NCI-H1105 (cell line): ENCODE measurements around the gene CCND1.

Experiments used
- DNase-seq: peaks from one replicate; lab custom pipeline; 2025; lab: John Stamatoyannopoulos, UW

Gene CCND1

DNA sequence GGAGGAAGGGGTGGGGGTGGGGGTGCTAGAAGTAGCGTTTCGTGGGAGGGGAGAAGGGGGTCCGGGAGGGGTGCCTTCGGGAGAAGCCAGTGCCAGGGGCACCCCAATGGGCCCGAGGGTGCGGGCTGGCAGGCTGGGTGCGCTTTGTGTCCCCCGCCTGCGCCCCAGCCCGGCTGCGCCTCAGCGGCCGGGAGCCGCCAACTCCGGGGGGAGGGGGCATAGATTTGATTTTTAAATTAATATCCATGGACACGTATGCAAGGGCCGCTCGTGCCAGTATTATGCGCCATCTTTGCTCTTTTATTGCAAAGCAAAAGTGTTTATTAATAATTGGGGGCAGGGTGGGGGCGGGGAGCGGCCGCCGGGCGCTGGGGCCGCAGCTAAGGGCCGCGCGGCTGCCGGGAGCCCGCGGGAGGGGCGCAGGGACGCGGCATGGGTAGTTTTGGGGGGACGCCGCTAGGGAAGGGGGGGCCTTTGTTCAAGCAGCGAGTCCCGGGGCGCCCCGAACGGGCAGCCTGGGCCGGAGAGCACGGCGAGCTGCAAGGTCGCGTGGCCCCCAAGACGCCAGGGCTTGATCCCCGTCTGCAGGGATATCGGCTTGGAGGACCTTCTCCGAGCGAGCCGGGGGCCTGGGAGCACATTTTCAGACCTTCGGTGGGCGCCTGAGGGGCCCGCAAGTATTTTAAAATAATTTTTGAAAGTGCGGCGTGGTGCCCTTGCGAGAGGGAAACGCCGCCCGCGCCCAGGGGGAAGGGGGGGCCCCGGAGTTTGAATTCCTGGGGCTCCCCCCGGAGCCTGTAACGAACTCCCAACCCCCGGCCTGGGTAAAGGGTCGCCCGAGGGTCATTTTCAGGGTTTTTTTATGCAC lies 959 bp downstream of the CCND1 start:
- DNase-seq = no peak

DNA sequence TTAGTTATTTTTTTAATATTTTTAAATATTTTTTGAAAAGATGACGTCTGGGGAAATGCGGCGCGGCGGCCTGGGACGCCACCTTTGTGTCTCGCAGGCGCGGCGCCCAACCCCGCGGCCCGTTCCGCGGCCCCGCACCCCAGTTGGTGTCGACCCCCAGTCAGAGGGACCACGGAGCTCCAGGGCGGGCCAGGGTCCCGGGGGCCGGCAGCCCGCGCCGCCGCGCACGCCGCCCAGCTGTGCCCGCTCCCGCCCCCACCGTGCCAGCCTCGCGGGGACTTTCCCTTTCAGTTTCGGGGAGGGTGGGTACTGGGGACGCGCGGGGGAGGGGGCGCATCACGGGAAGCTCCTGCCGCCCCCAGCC lies 1.6 kb downstream of the CCND1 start:
- no peak for DNase-seq

DNA sequence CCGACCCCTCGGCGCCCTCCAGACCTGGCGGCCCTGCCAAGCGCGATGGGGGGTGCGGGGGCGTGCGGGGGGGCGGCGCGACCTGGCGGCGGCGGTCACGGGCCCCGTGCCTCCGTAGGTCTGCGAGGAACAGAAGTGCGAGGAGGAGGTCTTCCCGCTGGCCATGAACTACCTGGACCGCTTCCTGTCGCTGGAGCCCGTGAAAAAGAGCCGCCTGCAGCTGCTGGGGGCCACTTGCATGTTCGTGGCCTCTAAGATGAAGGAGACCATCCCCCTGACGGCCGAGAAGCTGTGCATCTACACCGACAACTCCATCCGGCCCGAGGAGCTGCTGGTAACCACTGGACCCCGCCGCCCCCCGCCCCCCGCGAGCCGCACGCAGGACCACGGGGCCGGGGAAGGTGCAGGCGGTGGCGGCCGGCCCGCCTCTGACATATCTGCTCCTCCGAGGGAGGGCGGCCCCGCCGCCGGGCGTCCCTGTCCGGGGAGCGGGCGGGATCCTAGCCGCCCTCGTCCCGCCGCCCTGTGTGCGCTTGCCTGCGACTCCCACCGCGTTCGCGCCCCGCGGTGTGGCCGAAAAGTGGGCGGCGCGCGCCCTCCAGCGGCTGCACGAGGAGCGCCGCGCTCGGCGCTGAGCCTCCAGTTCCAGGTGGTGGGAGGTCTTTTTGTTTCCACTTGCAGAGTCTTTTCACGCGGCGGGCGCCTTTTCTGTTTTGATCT lies 2.1 kb downstream of the CCND1 start:
- DNase-seq = peak; percentile 68

DNA sequence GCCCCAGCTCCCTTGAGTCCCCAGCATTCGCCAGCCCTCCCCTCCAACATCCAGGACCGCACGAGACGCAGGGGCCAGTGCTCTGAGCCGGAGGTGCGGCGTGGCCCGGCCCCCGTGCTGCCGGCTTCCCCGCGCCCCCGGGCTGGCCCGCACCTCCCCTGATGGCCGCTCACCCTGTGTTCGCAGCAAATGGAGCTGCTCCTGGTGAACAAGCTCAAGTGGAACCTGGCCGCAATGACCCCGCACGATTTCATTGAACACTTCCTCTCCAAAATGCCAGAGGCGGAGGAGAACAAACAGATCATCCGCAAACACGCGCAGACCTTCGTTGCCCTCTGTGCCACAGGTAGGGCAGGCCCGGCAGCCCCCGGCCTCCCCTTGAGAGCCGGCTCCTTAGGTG lies 2.7 kb downstream of the CCND1 start:
- no peak for DNase-seq

DNA sequence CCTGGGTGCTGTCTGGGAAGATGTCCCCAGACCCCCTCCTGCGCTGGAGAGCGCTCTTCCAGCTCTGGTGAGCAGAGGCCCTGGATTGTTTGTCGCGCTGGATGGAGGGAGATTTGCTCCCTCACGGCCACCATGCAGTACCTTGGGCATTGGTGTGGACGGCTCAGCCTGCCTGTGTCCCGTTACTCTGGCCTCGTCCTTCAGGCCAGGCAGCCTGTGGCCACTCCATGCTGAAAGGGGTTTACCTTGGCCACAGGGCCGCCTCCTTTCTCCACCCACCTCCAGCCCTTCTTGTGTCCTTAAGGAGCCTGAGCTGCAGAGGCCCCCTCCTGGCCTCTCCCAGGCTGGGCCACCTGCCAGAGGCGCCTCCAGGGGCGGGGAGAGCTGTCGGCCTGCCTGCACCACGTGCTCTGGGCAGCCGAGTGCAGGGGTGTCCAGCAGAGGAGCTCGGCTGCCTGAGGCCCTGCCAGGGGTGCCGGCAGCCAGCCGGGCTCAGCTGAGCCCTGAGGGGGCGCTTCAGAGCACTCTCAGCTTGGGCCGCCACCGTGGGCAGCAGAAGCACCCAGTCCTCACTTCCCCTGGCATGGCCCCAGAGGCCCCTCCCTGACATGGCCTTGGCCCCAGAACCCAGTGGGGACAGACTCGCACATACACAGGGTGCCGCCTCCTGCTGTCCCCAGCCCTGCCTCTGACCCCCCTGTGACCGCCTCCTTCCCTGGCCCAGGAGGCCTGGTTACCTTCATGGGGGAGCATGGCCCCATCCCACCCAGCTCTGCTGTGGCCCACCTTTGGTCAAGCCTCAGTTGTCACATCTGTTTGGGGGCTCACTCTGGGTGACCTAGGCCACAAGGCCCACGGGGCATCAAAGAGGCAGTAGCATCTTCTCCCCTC lies 3.4 kb downstream of the CCND1 start:
- DNase-seq = no peak

DNA sequence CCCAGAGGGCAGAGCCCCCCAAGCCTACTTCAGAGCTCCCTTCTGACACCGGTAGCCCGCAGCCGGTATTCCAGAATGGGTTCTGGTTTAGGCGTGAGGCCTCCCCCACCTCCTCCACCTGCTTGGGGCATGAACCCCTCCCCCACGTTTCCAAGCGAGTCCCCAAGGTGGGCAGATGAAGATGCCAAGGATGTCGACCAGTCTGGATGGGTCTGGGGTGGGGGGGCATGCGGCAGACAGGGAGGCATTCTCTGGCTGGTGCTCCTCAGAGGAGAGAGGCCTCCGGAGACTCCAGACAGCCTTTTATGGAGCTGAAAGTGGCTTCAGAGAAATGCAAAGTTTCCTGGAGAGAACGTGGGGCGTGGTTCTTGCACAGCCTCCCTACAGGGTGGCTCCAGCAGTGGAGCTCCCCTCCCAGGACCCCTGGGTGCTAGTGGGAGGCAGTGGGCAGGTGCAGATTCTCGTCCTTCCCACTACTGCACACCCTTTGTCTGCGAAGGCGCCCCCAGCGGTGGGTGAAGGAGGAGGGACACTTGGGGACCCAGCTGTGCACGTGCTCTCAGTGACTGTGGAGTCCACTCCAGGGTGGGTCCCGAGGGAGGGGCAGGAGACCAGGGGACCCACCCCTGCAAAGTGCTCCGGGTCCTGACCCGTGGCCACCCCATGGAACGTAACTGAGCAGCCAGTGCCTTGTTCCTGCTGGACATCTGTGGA lies 4.2 kb downstream of the CCND1 start:
- DNase-seq = no peak

DNA sequence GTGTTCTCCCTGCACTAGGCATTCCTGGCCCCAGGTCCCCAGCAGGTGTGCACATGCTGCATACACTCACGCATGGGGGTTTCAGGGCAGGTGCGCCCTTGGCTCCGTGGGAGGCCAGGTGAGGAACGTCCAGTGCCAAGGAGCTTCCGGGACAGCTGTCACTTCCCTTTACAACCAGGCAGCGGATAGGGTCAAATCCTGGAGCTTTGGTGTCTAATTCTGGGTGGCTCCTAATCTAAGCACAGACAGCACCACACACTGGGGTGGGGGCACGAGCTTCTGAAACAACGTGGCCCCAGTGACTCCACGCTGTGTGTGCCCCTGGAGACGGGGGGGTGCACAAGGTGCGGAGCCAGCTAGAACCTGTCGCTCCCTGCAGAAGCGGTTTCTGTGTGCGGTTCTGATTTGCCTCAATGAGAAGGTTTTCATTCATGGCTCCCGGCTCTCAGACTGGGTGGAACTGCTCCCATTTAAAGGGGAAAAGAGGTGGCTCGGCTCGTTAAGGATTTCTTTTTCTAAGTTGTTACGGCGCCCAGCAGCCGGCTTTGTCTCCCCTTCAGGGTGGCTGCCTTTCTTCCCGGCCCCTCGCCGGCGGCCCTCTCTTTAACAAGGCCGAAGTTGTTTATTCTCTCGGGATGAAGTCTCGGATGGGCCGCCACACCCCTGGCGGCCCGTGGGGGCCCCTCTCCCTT lies 5.0 kb downstream of the CCND1 start:
- DNase-seq = peak; percentile 25

DNA sequence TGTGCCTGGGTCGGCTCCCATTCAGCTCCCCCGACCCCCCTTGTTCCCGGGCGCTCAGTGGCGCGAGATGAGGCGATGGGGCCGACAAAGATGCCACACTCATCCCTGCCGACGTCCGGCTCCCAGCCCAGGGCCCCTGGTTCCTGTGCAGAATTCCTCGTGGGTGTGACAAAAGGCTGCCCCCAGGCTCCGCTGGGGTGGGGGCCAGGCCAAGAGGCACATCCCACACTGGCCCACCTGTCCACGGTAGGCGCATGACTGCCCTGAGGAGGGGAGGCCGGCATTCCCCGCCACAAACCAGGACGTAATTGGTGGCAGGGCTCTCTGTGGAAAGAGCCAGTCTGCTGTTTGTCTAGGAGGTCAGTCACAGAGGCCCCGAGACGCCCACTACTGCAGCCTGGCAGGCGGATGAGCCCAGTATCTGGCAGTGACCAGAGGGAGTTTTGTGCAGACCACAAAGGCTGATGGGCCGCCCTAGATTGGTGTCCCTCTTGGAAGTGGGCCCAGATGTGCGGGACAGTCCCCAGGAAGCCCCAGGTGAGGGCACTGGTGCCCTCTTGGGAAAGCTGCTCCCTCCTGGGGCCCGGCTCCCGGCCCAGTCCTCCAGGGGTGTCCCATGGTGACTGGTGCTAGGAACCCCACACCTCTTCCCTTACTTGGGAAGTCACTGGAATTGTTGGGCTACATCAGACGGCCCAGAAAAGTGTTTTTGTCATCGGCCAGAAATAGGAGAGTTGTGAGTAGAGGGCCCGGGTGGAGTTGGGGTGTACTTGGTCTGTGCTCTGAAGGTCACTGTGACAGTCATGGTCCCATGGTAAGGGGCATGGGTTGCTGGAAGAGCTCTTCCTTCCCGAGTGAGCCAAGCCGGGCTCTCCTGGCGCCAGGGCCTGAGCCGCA lies 5.8 kb downstream of the CCND1 start:
- DNase-seq = no peak

DNA sequence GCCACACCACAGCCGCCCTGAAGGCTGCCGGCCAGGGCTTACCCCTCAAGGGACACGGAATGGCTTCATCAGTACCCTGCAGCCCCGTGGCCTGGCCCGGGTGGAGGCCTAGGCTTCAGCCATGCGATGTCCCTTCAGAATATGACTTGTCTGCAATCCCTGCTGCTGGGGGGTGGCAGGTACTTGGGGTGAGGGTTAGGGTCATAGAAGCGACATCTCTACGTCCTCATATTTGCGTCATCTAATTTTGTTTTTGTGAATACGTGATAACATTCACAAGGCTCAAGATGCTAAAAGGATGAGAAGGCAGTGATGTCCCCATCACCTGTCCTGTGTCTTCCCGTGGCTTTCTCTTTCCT lies 6.4 kb downstream of the CCND1 start:
- no peak for DNase-seq

DNA sequence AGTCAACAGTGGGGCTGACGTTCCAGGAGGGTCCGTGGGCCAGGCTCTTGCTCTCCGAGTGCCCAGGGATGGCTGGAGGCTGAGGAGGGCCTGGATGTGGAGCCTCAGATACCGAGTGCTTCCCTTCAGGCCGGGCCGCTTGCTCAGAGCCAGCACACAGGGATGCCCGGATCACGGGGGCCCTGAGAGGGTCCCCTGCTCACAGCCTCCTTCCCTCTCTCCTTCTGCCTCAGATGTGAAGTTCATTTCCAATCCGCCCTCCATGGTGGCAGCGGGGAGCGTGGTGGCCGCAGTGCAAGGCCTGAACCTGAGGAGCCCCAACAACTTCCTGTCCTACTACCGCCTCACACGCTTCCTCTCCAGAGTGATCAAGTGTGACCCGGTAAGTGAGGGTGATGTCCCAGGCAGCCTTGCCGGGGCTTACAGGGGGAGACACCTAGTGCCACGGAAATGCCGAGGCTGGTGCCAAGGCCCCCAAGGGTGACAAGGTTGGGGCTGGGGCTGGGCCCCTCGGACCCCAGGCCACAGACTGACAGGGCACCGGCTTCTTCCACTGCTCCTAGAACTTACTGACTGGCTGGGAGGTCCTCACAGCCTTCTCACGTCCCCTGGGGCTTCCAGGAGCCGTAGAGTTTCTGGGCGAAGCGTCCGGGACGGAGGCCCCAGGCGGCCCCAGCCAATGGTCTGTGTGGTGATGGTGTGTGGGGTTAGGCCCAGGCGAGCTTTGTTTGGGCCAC lies 7.0 kb downstream of the CCND1 start:
- DNase-seq = no peak

DNA sequence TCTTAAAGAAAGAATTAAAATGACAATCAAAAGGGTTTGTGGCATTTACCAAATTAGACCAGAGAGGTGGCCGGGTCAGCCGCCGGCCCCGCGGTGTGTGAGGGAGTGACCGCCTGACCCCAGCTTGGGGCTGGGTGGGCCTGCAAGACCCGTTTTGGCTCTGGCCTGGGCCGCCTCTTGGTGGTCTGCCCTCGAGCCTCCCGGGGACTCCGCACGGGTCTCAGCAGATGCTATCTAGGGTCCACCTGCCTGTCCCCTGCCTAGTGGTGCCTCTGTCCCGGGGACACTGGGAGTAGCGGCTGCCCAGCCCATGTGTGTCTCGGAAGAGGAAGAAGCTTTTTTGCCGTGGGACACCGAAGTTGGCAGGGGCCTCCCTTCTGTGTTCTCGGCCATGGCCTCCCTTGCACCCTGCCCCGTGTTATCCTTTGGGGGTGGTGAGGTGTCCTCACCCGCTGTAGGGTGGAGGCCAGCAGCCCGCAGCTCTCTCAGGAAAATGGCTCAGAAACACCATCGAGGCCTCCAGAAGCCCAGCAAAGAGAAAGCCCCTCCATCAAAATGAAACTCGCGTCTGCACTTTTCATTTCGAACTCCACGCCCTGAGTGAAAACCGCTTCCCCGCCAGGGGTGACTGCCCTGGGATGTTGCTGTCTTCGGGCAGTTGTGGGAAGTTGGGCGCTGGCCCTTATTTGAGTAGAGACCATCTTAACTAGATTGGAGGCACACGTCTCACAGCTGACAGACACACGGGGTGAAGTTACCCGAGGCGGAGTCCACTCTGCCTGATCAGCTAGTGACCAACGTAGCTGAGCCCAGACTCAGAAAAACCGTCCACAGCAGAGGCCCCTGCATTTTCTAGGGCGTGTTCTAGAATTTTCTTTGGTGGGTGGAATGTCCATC lies 8.0 kb downstream of the CCND1 start:
- no peak for DNase-seq

DNA sequence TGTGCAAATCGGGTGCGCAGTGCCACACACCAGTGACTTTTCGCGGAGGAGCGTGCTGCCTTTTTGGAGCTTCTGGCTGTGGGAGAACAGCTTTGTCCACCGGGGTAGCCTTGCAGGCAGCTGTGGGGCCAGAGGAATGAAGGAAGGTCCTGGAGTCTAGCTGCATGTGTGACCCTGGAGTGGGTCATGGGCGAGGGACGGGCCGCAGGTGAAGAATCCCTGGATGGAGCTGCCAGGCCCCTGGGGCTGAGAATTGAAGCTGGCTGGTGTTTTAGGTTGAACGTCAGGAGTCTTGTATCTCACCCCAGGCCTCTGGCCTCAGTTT lies 8.6 kb downstream of the CCND1 start:
- no peak for DNase-seq

DNA sequence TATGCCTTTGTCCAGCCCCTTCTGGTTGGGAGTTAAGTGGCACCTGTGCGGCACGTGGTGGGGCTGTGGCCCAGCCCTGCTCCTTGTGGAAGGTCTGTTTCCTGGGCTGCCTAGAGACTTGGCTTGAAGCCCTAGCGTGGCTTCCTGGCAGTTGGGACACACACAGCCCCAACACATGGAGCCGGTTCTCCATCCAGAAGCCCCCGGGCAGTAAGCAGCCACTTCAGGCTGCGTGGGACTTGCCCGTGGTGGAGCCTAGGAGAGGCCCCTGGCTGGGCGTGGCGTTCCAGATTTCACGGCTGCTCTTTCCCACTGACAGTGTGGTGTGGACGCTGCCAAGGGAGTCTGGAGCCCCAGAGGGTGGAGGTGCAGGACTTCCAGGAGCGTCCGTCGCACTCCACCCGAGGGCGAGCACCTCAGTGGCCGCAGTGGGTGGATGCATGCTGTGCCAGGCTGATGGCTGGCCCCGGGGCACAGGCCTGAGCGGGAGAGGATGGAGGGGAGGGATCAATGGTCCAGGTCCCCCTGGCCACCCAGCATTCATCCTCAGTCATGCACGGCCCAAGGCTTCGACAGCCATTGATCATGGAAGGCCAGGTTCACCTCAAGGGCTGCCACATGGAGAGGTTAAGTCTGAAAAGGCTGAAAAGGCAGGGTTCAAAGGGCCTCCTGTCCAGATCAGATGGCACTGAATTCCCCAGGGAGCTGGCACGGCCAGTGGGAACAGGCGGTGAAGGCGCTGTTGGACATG lies 9.3 kb downstream of the CCND1 start:
- no peak for DNase-seq

DNA sequence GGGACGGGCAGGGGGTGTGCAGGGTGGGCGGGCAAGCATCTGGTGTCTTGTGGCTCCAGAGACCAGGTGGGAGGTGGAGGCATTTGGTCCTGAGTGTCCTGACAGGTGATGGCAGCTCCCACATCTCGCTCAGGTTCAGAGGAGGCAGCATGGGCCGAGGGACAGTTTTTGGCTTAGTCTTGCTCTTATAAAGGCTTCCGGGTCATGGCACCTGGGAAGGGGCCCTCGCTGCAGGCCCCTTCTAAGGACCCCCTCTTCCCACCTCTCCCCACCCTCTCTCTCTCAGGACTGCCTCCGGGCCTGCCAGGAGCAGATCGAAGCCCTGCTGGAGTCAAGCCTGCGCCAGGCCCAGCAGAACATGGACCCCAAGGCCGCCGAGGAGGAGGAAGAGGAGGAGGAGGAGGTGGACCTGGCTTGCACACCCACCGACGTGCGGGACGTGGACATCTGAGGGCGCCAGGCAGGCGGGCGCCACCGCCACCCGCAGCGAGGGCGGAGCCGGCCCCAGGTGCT lies 9.9 kb downstream of the CCND1 start:
- no peak for DNase-seq

DNA sequence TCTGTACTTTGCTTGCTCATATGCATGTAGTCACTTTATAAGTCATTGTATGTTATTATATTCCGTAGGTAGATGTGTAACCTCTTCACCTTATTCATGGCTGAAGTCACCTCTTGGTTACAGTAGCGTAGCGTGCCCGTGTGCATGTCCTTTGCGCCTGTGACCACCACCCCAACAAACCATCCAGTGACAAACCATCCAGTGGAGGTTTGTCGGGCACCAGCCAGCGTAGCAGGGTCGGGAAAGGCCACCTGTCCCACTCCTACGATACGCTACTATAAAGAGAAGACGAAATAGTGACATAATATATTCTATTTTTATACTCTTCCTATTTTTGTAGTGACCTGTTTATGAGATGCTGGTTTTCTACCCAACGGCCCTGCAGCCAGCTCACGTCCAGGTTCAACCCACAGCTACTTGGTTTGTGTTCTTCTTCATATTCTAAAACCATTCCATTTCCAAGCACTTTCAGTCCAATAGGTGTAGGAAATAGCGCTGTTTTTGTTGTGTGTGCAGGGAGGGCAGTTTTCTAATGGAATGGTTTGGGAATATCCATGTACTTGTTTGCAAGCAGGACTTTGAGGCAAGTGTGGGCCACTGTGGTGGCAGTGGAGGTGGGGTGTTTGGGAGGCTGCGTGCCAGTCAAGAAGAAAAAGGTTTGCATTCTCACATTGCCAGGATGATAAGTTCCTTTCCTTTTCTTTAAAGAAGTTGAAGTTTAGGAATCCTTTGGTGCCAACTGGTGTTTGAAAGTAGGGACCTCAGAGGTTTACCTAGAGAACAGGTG lies 11.1 kb downstream of the CCND1 start:
- DNase-seq = no peak

DNA sequence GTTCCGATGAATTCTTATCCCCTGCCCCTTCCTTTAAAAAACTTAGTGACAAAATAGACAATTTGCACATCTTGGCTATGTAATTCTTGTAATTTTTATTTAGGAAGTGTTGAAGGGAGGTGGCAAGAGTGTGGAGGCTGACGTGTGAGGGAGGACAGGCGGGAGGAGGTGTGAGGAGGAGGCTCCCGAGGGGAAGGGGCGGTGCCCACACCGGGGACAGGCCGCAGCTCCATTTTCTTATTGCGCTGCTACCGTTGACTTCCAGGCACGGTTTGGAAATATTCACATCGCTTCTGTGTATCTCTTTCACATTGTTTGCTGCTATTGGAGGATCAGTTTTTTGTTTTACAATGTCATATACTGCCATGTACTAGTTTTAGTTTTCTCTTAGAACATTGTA lies 12.0 kb downstream of the CCND1 start:
- DNase-seq = no peak

DNA sequence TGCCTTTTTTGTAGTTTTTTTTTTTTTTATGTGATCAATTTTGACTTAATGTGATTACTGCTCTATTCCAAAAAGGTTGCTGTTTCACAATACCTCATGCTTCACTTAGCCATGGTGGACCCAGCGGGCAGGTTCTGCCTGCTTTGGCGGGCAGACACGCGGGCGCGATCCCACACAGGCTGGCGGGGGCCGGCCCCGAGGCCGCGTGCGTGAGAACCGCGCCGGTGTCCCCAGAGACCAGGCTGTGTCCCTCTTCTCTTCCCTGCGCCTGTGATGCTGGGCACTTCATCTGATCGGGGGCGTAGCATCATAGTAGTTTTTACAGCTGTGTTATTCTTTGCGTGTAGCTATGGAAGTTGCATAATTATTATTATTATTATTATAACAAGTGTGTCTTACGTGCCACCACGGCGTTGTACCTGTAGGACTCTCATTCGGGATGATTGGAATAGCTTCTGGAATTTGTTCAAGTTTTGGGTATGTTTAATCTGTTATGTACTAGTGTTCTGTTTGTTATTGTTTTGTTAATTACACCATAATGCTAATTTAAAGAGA lies 12.5 kb downstream of the CCND1 start:
- DNase-seq = no peak
